Stimulated activated CD8-positive, alpha-beta memory T cell treated with anti-CD3 and anti-CD28 coated beads, Interleukin-7, amount 100 ng/mL, for 24 hours (primary cell): ENCODE measurements around the gene PCDH10.
"Not testable (repeated sequence)": the region's sequence is repeated elsewhere in the genome, so short reads cannot be mapped to it uniquely, and the experiment has no call there.

Experiments used
- DNase-seq: peaks from one replicate; pipeline ENCODE4 v3.0.0-alpha.2; 2020; ENCODE audit warnings: low read depth

PCDH10 gene

GRCh38 chr4:133233922-133234321, 84.8 kb downstream of the PCDH10 start:
- DNase-seq = no peak

GRCh38 chr4:133240451-133240850, 91.4 kb downstream of the PCDH10 start:
- not testable (repeated sequence) for DNase-seq
